Suprapubic skin (tissue), 4 donors: ENCODE data around the gene CDH22. TPM values are rescaled to one million over a fixed set of nuclear protein-coding genes. Genes with fewer than 3 reads are reported as not detected.

Experiments used
- DNase-seq, 2 donors: peaks; one replicate each; pipeline ENCODE4 v3.0.0-alpha.2; 2019; ENCODE audit warnings: low spot score in 2 of 2
- H3K27ac ChIP-seq: fragments of 200-600 bp; sonication (generic); one replicate; pipeline ENCODE4 v1.5.1; 2019
- H3K27me3 ChIP-seq: fragments of 200-600 bp; sonication (generic); one replicate; pipeline ENCODE4 v1.5.1; 2019
- H3K36me3 ChIP-seq: fragments of 200-600 bp; sonication (generic); one replicate; pipeline ENCODE4 v1.5.1; 2019
- H3K4me1 ChIP-seq: fragments of 200-600 bp; sonication (generic); one replicate; pipeline ENCODE4 v1.5.1; 2019
- H3K4me3 ChIP-seq: fragments of 200-600 bp; sonication (generic); one replicate; pipeline ENCODE4 v1.5.1; 2019; ENCODE audit warnings: mild to moderate bottlenecking
- H3K9me3 ChIP-seq: fragments of 200-600 bp; sonication (generic); one replicate; pipeline ENCODE4 v1.5.1; 2019
- CTCF ChIP-seq, 2 donors: fragments of 200-600 bp in 1 of 2; fragments of 450-650 bp in 1 of 2; sonication (generic) in 1 of 2; IDR thresholded peaks; one replicate each; pipeline ENCODE4 v1.5.1; 2016 to 2019; ENCODE audit warnings: antibody characterized with exemption in 2 of 2, mild to moderate bottlenecking in 1 of 2, moderate library complexity in 1 of 2
- EP300 ChIP-seq: sonication (generic); formaldehyde crosslinking; IDR thresholded peaks from one replicate; pipeline ENCODE4 v1.6.1; 2017; ENCODE audit warnings: antibody characterized with exemption
- POLR2A ChIP-seq, 2 donors: fragments of 450-650 bp; IDR thresholded peaks; one replicate each; pipeline ENCODE4 v1.6.1; 2017; ENCODE audit warnings: antibody characterized with exemption in 2 of 2, mild to moderate bottlenecking in 2 of 2, moderate library complexity in 2 of 2
- POLR2AphosphoS5 ChIP-seq, 3 donors: sonication (generic); formaldehyde crosslinking; IDR thresholded peaks; one replicate each; pipeline ENCODE4 v1.6.1; 2017; ENCODE audit warnings: antibody characterized with exemption in 3 of 3
- WGBS: methylation state at CpG from one replicate; pipeline ENCODE4 v1.1.5; 2018; 5-methylcytosine and 5-hydroxymethylcytosine counted together
- total RNA-seq, 4 donors: library from RNA; depleted of rRNA; stranded (reverse); fragments of >200 nt; gene quantifications; one replicate each; pipeline ENCODE4 v1.1.0, GENCODE V29; 2016

Gene CDH22
- total RNA-seq, 4 donors from 2014 or later, result 2.6 to 5.1 (median 3.3) TPM

DNA sequence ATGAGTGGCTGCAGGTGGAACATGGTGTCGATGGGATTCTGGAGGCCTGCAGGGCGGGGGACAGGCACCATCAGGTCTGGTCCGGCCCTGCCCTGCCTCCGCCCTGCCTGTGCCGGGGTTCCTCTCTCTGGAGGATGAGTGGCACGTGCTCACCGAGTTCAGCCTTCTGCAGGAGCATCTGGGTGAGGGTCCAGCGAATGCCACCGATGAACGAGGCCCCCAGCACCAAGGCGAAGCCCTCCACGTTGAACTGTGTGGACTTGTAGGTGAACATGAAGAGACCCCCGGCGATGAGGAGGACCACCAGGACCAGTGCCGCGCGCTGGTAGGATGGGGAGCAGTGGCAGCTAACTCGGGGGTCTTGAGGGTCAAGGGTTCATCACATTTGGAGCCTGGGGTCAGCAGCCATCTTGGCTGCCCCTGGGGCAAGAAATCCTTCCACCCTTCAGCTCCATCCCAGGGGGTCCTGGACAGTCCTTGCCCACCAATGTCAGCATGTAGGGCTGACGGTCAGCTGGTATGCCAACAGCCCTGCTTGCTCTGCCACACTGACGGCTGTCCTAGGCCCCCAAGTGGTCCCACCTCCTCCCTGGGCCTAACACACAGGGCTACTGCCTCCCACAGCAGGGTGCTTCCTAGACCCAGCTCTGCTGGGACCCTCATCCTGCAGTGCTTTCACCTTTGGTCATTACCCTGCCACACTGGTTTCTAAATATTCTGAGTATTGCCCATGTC lies 46.8 kb upstream of the CDH22 start:
- no peak for DNase-seq
- TF ChIP-seq CTCF (IDR thresholded peaks at IDR 0.05) (no peak), POLR2A (IDR thresholded peaks at IDR 0.05) (no peak), EP300 (no peak), POLR2AphosphoS5 (IDR thresholded peaks at IDR 0.05) (no peak)
- Histone ChIP-seq H3K36me3 (peaks cover 65% of the 10 kb centered on the region), H3K4me1 (peaks cover 46% of the 10 kb centered on the region), H3K9me3 (no peaks in the 10 kb centered on the region), H3K4me3 (no peak overlapping the region), H3K27ac (no peak overlapping the region), H3K27me3 (no peaks in the 10 kb centered on the region)
- WGBS, result 84% methylated on average over 15 of the region's 20 CpGs

DNA sequence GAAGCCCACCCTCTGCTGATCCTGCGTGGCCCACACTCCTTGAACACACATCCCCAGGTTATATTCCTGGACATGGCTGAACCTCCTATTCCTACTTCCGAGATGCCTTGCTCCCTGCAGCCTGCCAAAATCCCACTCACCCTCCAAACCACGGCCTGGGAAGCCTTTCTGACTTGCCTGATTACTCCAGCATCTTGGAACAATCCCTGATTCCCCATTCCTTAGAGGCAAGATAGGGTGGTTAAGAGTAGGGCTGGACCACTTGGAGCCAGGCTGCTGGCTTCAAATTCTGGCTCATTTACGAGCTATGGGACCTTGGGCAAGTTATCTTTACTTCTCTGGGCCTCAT lies 45.9 kb upstream of the CDH22 start:
- Histone ChIP-seq H3K4me3 (no peak overlapping the region), H3K4me1 (peaks cover 46% of the 10 kb centered on the region), H3K27ac (no peak overlapping the region), H3K36me3 (peaks cover 70% of the 10 kb centered on the region), H3K27me3 (no peaks in the 10 kb centered on the region), H3K9me3 (no peaks in the 10 kb centered on the region)
- no peak for DNase-seq
- 83% methylated on average over 4 of the region's 4 CpGs for WGBS
- TF ChIP-seq EP300 (no peak), POLR2AphosphoS5 (IDR thresholded peaks at IDR 0.05) (no peak), CTCF (IDR thresholded peaks at IDR 0.05) (no peak), POLR2A (IDR thresholded peaks at IDR 0.05) (no peak)

- WGBS, result 73% methylated on average over 14 of the region's 14 CpGs
- Histone ChIP-seq H3K9me3 (no peaks in the 10 kb centered on the region), H3K27me3 (no peaks in the 10 kb centered on the region), H3K4me1 (peaks cover 46% of the 10 kb centered on the region), H3K36me3 (peaks cover 69% of the 10 kb centered on the region), H3K27ac (no peak overlapping the region), H3K4me3 (no peak overlapping the region)
- TF ChIP-seq POLR2AphosphoS5 (IDR thresholded peaks at IDR 0.05), result no peak
- DNase-seq, result no peak
Observed at GRCh38 chr20:46353500-46354206, 45.4 kb upstream of the CDH22 start.

GRCh38 chr20:46352370-46352938 lies 44.2 kb upstream of the CDH22 start:
- no peak overlapping the region for H3K4me3 ChIP-seq
- peaks cover 60% of the 10 kb centered on the region for H3K36me3 ChIP-seq
- no peaks in the 10 kb centered on the region for H3K9me3 ChIP-seq
- no peak for TF ChIP-seq EP300
- TF ChIP-seq POLR2A (IDR thresholded peaks at IDR 0.05), result no peak
- no peaks in the 10 kb centered on the region for H3K27me3 ChIP-seq
- H3K27ac ChIP-seq, result no peak overlapping the region
- H3K4me1 ChIP-seq, result peaks cover 43% of the 10 kb centered on the region
- no peak for DNase-seq
- WGBS, result 87% methylated on average over 18 of the region's 18 CpGs

DNA sequence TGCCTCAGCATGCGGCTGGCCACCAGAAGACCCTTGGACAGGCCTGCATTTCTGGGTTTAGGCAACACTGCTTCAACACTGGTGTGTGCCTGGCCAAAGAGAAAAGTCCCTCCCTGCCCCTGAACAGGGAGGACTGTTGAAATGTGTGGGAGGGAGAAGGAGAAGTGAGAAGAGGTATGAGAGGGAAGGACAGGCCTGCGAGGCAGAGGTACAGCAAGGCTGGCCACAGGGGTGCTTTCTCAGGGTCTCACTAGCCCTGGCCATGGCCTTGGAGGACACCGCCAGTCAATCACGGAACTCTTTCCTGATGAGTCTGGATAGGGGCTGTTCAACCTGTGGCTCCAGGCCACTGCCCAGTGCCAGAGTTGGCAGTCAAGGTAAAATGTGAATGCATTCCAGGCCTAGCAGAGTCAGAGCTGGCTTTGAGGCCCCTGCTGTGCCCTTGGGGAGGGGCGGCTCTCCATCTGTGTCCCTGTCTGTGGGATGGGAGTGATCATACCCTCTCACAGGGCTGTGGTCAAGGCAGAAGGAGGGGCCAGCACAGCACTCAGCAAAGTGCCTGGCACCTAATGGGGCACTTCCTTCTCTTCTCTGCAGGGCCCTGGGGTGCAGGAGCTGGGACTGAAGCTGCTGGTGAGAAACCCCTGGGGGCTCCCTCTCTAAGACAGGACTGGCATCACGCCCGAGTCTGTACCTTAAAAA lies 43.2 kb upstream of the CDH22 start:
- 91% methylated on average over 6 of the region's 7 CpGs for WGBS
- no peak overlapping the region for H3K4me3 ChIP-seq
- peak overlapping the region; percentile 31 for H3K27ac ChIP-seq
- no peak for DNase-seq
- TF ChIP-seq EP300 (no peak), POLR2A (IDR thresholded peaks at IDR 0.05) (no peak), CTCF (IDR thresholded peaks at IDR 0.05) (no peak), POLR2AphosphoS5 (IDR thresholded peaks at IDR 0.05) (no peak)
- no peaks in the 10 kb centered on the region for H3K27me3 ChIP-seq
- peaks cover 34% of the 10 kb centered on the region for H3K4me1 ChIP-seq
- peaks cover 62% of the 10 kb centered on the region for H3K36me3 ChIP-seq
- H3K9me3 ChIP-seq, result no peaks in the 10 kb centered on the region

DNA sequence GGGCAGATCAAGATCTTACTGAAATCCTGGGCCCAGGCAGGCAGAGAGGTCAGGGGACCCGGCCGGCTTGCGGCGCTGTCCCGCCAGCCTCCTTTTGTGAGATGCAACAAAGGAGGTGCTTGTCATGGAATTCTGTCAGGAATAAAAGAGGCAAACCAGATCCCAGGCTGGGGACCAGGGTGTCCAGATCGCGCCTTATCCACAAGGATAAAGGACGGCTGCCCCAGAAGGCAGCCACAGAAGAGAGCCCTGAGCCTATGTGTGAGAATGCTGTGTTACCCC lies 42.6 kb upstream of the CDH22 start:
- Histone ChIP-seq H3K27ac (peak overlapping the region; percentile 31), H3K9me3 (no peaks in the 10 kb centered on the region), H3K4me3 (no peak overlapping the region), H3K27me3 (no peaks in the 10 kb centered on the region), H3K36me3 (peaks cover 60% of the 10 kb centered on the region), H3K4me1 (peaks cover 30% of the 10 kb centered on the region)
- DNase-seq, result no peak
- no peak for TF ChIP-seq CTCF (IDR thresholded peaks at IDR 0.05)
- 93% methylated on average over 8 of the region's 8 CpGs for WGBS
